ENCODE results near the gene OTC. TPM values are rescaled to one million over a fixed set of nuclear protein-coding genes. Genes with fewer than 3 reads are reported as not detected.

Gene OTC
- total RNA-seq, 6 donors from 2014 or later: 0.69 to 2.5 (median 0.76) TPM; not detected in 3

GRCh38 chrX:38313190-38313589, 39.2 kb upstream of the OTC start:
- no peaks in the 10 kb centered on the region for H3K4me1 ChIP-seq
- DNase-seq: no peak
- ATAC-seq (ENCODE audit: low FRiP score in 2 of 2): no peak
- no peaks in the 10 kb centered on the region for H3K9me3 ChIP-seq
- peaks cover 0 to 25% (median 0%) of the 10 kb centered on the region in 4 donors for H3K36me3 ChIP-seq
- 87 to 98% methylated on average over 3 to 4 of the region's 4 CpGs for WGBS, 2 donors
- H3K27ac ChIP-seq: no peak overlapping the region
- TF ChIP-seq POLR2AphosphoS5 (IDR thresholded peaks at IDR 0.05): no peak
- TF ChIP-seq POLR2A (IDR thresholded peaks at IDR 0.05): no peak
- TF ChIP-seq CTCF (IDR thresholded peaks at IDR 0.05): no peak
- no peak for TF ChIP-seq EP300 (IDR thresholded peaks at IDR 0.05)
- no peaks in the 10 kb centered on the region for H3K27me3 ChIP-seq
- no peak overlapping the region for H3K4me3 ChIP-seq

GRCh38 chrX:38315186-38315585, 37.2 kb upstream of the OTC start:
- WGBS, 2 donors: 87 to 98% methylated on average over 7 of the region's 7 CpGs
- no peaks in the 10 kb centered on the region for H3K4me1 ChIP-seq
- H3K27me3 ChIP-seq: no peaks in the 10 kb centered on the region
- no peak overlapping the region for H3K4me3 ChIP-seq
- H3K36me3 ChIP-seq: peaks cover 0 to 20% (median 0%) of the 10 kb centered on the region in 4 donors
- no peak overlapping the region for H3K27ac ChIP-seq
- ATAC-seq (ENCODE audit: low FRiP score in 2 of 2): no peak
- no peaks in the 10 kb centered on the region for H3K9me3 ChIP-seq
- TF ChIP-seq POLR2AphosphoS5 (IDR thresholded peaks at IDR 0.05): no peak
- TF ChIP-seq POLR2A (IDR thresholded peaks at IDR 0.05): no peak
- TF ChIP-seq EP300 (IDR thresholded peaks at IDR 0.05): no peak
- TF ChIP-seq CTCF (IDR thresholded peaks at IDR 0.05): no peak
- DNase-seq: no peak

- Histone ChIP-seq H3K4me1 (no peaks in the 10 kb centered on the region), H3K4me3 (no peak overlapping the region), H3K9me3 (no peaks in the 10 kb centered on the region), H3K27ac (no peak overlapping the region), H3K27me3 (no peaks in the 10 kb centered on the region), H3K36me3 (peaks cover 0 to 27% (median 0%) of the 10 kb centered on the region in 4 donors)
- DNase-seq (no peak), ATAC-seq (ENCODE audit: low FRiP score in 2 of 2) (no peak)
- WGBS, 2 donors: 62 to 77% methylated on average over 2 to 3 of the region's 3 CpGs
- no peak for TF ChIP-seq EP300 (IDR thresholded peaks at IDR 0.05)
- TF ChIP-seq CTCF (IDR thresholded peaks at IDR 0.05): no peak
Observed at GRCh38 chrX:38318196-38318595, 34.2 kb upstream of the OTC start.

GRCh38 chrX:38318606-38319005, 33.8 kb upstream of the OTC start:
- no peak for TF ChIP-seq POLR2A (IDR thresholded peaks at IDR 0.05)
- no peak for TF ChIP-seq EP300 (IDR thresholded peaks at IDR 0.05)
- TF ChIP-seq CTCF (IDR thresholded peaks at IDR 0.05): no peak
- TF ChIP-seq POLR2AphosphoS5 (IDR thresholded peaks at IDR 0.05): no peak
- no peaks in the 10 kb centered on the region for H3K27me3 ChIP-seq
- DNase-seq (no peak), ATAC-seq (ENCODE audit: low FRiP score in 2 of 2) (no peak)
- H3K9me3 ChIP-seq: no peaks in the 10 kb centered on the region
- H3K4me1 ChIP-seq: no peaks in the 10 kb centered on the region
- no peak overlapping the region for H3K27ac ChIP-seq
- H3K36me3 ChIP-seq: peaks cover 0 to 27% (median 0%) of the 10 kb centered on the region in 4 donors
- 60 to 82% methylated on average over 4 of the region's 4 CpGs for whole genome bisulfite sequencing, 2 donors
- H3K4me3 ChIP-seq: no peak overlapping the region

- ATAC-seq (ENCODE audit: low FRiP score in 2 of 2): no peak
- no peak for DNase-seq
- no peak overlapping the region for H3K27ac ChIP-seq
- WGBS, 2 donors: 81 to 95% methylated on average over 5 of the region's 5 CpGs
- H3K36me3 ChIP-seq: peaks cover 0 to 17% (median 0%) of the 10 kb centered on the region in 4 donors
- H3K9me3 ChIP-seq: no peaks in the 10 kb centered on the region
- no peak for TF ChIP-seq POLR2A (IDR thresholded peaks at IDR 0.05)
- TF ChIP-seq CTCF (IDR thresholded peaks at IDR 0.05): no peak
- no peak for TF ChIP-seq EP300 (IDR thresholded peaks at IDR 0.05)
- TF ChIP-seq POLR2AphosphoS5 (IDR thresholded peaks at IDR 0.05): no peak
- no peak overlapping the region for H3K4me3 ChIP-seq
- H3K27me3 ChIP-seq: no peaks in the 10 kb centered on the region
- no peaks in the 10 kb centered on the region for H3K4me1 ChIP-seq
Observed at GRCh38 chrX:38320819-38321218, 31.6 kb upstream of the OTC start.
